Measurements from ENCODE around the gene PLEKHO1.
A peak's percentile ranks its signal among the peaks of the same experiment; 100 is the strongest.

The PLEKHO1 gene

DNA sequence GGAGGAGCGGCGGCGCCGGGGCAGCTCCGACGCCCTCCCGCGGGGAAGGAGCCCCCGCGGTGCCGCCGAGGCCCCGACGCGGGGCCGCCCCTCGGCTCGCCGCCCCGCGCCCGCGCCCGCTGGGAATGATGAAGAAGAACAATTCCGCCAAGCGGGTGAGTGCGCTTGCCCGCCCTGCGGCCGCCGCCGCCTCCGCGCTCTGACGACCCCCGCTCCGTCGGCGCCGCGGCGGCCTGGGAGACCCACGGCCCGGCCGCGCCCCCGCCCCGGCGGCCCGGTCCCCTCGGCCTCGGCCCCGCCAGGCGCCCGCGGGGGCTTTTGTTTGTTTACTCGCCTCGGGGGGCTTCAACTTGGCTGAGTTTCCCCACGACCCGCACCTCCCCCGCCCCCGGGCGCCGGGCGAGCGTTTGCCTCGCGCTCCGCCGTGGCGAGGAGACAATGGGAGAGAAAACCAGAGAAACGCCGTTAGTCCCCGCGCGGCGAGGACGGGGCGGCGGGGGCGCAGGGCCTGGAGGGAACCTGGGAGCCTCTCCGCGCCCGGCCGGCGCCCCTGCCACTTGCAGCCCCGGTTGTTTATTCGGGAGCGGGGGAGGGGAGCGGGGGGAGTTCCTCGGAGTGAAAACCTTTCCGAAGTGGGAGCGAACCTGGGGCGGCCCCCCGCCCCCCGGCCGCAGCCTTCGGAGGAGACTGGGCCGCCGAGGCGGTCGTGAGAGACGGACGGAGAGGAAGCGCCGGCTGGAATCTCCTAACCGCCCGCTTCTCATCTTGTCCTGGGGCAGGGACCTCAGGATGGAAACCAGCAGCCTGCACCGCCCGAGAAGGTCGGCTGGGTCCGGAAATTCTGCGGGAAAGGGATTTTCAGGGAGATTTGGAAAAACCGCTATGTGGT, 661 bp downstream of the PLEKHO1 start:
- no peak for DNase-seq

DNA sequence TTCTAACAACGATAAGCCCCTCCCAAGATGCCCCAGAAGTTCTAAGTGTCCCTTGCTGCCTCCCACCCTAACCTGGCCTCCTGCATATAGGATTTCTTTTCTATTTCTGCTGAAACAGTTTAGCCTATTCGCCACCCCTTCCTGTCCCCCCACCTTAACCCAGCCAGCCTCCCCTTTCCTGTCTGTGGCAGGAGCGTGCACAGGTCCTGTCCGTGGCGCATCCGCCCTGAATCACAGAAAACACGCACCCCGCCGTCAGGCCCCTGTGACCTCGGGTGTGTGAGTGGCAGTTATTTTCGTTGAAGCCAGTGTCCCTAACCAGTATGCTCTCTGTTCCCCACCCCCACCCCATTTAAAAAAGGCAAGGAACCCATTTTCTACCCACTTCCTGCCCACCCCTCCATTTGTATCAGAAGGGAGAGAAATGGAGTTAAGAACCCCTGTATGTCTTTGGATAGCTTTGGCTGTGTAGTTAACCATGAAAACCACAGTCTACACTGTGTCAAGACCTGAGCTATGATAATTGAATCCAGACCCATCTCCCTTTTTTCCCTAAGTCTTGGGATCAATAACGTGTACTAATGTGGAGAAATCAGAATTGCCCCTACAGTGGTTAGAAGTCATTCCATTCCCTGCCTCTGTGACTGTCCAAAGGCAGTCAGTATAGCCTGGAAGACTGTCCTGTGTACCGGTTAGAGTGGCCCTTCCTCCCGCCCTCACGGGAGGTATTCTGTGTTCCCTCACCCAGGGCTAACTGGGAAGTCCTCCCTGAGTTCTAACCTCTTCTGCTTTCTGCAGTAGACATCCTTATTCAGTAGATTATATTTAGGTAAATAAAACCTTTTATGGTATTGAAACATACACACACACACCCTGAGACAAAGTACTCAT, 1.8 kb downstream of the PLEKHO1 start:
- peak; percentile 65 for DNase-seq

DNA sequence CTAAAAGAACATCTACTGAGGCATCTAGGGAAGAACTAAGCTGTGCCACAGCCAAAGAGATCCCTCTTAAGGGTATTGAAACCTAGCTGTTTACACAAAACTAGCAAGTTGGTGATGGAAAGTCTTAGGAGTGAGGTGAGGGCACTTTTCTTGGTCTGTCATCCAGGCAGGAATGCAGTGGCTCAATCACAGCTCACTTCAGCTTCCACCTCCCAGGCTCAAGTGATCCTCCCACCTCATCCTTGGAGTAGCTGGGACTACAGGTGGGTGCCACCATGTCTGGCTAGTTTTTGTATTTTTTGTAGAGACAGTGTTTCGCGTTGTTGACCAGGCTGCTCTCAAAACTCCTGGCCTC, 2.4 kb downstream of the PLEKHO1 start:
- DNase-seq, result no peak

DNA sequence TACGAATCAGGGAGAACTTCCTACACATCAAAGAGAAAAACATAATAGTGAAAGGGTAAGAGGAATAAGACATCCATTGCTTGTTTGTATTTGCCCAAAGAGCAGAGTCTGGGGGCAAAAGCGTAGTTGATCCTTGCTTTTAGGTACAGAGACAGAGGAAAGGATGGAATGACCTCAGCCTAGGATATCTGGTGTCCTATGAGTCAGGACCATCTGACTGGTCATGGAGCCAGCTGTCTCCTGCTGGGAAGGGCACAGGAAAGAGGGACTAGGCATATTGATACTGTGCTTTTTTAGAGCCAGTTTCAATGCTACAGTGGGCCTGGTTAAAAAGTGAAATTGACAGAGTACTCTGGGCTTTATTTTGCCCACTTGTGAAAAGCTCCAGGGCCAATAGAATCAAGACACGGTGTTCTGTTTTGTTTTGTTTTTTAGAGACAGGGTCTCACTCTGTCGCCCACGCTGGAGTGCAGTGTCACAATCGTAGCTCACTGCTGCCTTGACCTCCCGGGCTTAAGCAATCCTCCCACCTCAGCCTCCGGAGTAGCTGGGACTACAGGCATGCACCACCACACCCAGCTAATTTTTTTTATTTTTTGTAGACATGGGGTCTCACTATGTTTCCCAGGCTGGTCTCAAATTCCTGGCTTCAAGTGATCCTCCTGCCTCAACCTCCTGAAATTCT, 3.2 kb downstream of the PLEKHO1 start:
- DNase-seq, result no peak

DNA sequence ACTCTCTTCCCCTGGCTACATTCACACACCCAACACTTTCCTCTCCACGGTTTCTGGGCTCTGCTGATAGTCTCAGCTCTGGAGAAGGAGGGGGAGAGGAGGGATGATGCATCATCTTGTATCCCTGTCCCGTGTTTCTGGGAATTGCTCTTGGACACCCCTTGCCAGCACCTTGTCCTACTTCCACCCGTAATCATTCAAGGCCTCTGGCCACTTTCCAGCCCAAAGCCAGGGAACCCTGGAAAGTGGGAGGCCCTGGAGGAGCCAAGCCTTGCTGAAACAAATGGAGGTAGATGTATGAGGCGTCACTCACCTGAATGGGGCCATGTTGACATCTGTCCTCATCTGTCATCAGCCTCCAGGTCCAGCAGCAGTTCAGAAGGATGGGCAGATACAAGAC, 4.4 kb downstream of the PLEKHO1 start:
- DNase-seq, result no peak

DNA sequence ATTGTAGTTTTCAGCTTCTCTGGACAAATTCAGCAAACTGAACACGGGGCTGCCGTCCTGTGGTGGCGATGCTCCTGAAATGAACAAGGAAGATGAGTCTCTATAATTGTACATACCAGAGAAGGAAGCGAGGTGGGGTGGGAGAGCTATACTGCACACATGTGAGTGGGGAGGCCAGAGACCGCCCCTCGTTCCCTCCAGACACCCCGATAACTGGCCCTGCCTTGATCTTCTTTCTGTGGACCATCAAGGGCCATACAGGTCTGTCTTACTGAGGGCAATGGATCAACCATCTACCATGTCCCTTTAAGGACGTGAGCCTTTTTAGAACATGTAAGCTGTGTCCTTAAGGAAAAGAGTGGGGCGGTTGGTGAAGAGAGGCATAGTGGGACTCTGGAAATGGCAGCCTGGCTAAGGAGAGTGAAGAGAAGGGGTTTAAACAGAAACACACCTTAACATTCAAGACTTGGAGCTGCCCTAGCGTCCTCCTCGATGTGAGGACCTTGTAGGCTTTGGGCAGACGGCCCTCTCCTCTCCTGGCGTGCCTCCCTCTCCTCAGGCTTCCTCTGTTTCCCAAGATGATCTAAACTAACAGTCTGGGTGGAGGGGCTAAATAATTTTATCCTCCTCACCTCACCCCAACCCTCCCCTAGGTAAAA, 5.8 kb downstream of the PLEKHO1 start:
- no peak for DNase-seq

DNA sequence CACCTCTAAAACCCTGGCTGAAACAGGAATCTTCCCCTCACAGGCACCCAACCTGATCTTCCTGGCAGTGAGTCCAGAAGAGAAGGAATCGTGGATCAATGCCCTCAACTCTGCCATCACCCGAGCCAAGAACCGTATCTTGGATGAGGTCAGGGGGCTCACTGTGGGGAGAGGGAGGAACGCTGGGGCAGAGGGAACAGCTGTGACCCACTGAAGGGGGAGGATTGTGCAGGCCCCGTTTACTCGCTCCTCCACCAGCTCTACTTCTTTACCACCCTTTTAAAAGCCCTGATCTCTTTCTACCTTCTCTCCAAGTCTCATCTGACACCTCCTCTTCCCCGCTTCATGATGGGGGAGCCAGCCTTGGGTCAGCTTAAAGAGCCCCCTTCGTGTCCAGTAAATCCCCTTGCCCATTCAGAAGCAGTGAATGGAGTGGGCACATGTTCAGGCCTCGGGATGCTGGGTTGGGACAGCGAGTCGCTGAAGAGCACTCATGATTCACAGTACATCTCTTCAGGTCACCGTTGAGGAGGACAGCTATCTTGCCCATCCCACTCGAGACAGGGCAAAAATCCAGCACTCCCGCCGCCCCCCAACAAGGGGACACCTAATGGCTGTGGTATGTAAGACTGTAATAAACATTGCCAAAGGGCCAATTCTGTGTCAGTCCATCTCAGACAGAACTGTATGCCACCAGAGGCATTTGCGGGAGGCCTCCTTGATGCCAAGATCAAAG, 7.3 kb downstream of the PLEKHO1 start:
- DNase-seq, result no peak

DNA sequence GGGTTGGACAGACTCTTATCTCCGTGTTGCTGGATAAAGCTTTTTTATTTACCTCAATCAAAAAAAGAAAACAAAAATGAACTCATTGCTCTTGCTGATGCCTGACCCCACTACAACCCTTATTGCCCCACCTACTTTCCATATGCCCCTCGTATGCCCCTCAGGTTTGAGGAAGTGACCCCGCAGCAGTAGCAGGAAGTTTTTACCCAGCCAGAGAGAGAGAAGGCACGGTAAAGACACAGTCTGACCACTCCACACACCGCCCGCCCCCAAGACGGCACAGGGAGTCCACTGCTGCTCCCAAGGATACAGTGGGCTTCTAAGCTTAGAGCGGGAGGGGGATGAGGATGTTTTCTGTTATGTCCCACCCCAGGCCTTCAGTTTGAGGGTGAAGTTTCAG, 9.8 kb downstream of the PLEKHO1 start:
- DNase-seq, result no peak

DNA sequence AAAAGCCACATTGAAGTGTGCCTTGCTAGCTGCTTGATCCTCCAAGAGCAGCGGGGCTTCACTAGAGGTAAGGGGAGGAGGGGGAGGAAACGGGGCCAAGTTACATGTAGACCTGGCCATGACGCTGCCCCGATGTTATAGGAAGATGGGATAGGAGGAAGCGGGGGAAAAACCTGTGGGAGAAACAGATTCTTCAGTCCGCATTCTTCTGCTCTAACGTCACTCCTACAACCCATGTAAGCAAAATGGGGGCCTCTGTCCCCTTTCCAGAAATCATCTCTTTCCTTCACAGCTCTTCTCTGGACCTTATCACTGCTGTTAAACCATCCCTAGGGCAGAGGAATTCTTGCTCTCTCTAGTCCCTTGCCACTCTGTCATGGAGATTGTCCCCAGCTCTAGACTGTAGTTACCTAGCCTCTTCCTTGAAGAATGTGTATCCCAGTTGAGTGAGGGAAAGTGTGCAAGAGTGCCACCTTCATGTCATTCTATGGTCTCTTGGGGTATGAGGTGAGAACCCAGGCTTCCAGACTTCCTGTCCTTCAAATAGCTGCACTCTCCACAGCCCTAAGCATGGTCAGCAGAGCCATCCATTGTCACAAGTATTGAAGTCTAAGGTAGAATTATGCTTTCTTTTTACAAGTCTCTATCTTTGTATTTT, 11.4 kb downstream of the PLEKHO1 start:
- DNase-seq, result no peak

DNA sequence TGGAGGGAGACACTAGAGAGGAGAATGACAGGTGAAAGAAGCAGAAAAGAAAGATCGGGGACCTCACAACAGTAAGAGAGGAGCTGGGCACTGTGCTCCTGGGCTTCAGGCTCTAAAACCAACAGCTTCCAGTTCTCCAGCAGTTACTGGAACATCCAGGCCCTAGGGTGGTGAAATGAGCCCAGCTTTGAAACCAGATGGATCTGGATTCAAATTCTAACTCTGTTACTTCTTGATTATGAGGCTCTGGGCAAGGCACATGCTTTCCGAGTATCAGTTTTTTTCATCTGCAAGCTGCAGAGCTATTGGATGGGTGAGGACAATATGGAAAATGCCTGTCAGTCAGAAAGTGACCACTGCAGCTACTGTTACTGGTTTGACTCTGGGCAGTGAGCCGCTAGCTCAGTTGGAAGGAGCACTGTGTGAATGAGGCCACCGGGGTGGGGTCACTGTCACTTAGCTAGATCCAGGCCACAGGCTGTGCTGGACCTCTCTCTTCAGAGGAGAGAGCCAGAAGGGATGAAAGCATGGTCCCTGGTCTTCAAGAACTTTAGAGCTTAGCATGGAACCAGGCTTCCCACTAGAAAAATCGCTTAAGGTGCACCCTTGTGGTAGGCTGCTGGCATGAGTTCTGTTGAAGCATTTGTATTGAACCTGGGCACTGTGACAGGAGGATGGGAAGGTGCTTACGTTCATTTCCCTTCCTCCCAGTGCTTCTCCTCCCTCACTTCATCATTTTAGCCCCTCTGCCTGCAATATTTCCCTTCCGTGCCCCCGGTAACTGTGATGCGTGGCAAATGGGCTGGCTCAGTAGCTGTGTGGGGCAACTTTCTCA, 12.2 kb downstream of the PLEKHO1 start:
- DNase-seq, result no peak

DNA sequence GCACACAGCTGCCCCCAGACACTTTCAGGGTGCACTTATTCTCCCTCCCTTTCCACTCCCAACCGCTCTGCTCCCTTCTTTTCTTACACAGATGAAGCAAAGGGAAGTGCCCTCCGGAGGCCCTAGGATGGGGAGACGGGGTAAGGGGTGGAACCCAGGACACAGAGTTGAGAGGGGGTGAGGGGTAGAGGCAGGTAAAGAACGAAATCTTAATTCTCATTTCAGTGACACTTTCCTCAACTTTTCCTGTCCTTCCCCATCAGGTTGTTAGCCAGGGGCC, 12.8 kb downstream of the PLEKHO1 start:
- DNase-seq, result no peak

DNA sequence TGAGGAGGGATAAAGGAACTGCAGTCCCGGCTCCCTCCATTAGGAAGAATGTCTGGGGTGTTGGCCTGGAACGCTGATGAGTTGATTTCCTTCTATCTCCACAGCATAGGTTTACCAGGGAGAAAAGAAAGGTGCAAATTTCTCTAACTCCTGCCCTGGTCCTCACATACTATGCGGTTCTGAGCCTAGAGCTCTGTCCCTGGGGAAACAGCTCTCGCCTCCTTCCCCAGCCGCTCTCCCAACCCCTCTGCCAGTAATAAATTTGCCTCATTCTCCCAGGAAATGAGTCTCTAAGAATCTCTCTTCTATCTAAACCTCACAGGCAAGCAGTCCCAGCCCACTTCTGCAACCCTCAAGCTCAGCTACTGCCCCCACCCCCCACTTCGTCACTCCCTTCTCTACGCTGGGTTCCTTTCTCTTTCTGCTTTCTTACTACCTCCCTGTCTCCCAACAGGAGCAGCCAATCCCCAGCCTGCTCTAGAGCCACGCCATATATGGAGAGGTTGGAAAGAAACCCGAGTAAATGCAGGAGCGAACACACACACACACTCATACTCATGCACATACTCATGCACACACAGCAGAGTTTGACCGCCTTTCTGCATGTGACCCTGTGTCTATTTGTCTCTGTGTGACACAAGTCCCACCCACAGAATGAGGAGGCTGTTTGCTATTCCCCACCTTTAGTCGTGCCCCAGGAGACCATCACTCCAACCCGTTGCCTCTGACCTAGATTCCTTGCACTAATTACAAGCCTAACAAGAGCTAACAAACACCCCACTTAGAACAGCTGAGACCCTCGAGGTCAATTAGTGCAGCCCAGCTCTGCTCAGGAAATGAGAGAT, 13.4 kb downstream of the PLEKHO1 start:
- no peak for DNase-seq

DNA sequence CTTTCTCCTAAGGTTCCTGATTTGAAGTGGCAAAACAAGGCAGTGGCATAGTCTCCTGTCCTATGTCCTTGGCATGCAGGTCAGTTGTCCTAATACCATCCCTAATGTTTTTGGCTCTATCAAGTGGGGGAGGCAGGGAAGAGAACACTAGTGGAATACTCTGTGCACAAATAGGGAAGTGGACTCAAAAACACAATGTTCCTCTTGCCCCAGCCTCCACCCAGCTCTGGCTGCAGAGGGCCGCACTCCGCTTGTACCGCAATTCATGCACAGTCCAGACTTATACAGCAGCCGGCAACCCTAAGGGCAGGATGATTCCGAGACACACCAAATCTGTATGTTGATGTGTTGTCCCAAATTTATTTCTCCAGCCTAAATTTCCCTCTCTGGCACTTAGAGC, 14.5 kb downstream of the PLEKHO1 start:
- DNase-seq, result no peak

DNA sequence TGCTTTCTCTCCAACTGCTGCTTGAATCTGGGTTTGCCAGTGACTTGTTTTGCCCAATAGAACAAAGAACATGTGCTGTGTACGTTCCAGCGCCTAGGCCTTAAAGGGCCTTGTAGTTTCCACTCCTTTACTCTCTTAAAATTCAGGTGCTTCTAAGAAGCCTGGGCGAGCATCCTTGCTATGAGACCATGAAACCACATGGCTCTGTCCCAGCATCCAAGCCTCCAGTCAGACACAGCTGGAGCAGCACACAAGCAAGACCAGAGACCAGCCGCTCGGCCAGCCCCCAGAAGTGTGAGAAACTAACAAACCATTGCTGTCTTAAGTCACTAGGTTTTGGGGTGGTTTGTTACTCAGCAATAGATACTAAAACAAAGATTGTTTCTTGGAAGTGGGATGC, 15.1 kb downstream of the PLEKHO1 start:
- DNase-seq, result no peak

DNA sequence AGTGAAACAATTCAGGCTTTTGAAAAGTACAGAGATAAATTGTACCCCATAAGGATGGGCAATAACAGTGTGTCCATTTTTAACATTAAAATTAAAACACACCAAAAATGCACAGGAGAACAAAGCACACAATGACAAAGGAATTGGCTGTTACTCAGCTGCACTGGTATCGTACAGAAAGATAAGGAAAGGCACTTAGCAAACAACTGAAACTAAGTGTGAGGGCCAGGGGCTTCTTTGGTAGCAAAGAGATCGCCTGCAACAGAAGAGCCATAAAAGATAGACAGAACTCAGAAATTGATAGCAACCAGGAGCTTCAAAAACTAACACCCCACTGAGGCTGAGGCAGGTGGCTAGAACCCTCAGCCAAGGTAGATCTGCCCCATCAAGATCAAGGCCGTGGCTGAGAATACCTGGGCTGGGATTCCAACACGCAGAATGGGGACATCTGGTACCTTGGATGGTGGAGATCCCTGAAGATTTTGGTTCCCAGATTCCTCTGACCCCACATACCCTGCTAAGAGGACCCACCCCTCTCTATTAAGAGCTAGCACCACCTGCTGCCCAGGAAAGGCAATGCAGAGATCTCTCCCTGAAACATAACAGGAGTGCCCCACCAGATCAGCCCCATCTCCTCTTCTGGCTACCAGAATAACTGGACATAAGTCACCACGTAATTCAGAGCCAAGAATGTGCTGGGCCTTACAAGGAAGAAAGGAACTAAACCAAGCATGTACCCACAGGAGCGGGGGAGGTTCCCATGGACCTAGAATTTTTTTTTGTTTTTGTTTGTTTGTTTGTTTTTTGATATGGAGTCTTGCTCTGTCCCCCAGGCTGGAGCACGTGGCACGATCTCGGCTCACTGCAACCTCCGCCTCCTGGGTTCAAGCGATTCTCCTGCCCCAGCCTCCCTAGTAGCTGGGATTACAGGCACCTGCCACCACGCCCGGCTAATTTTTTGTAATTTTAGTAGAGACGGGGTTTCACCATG, 16.2 kb downstream of the PLEKHO1 start:
- DNase-seq, result no peak

DNA sequence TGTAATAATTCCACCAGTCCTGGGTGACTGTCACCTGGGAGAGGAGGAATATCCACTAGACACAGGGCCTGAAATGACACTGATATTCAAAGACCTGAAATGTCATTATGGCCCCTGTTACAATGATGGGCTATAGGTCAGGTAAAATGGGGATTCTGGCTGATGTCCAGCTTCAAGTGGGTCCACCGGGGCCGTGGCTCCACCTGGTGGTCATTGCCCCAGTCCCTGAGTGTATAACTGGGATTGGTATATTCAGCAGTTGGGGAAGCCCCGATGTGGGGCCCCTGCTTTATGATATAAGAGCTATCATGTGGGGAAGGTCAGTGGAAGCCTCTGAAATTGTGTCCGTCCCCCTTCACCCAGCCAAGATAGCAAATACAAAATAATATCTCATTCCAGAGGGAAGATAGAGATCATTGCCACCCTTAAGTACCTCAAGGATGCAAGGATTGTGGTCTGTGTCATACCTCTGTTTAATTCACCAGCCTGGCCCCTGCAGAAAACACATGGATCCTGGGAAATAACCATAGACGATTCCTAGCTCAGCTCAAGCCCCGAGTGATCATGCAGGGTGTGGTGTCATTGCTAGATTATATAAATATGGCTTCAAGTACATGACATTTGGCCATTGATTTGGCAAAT, 19.4 kb downstream of the PLEKHO1 start:
- peak; percentile 61 for DNase-seq

DNA sequence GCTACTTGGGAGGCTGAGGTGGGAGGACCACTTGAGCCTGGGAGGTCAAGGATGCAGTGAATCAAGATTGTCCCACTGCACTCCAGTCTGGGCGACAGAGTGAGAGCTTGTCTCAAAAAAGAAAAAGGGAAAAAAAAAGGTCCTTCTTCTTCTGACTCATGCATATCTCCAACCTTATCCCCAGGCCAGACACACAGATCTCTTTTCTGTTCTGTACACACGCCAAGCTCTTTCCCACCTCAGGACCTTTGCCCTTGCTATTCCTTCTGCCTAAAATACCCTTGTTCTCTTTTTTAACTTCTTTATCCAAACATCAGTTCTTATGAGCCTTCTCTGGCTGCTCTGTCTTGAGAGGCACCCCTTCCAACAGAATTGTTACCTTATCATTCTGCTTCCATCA, 22.1 kb downstream of the PLEKHO1 start:
- no peak for DNase-seq

DNA sequence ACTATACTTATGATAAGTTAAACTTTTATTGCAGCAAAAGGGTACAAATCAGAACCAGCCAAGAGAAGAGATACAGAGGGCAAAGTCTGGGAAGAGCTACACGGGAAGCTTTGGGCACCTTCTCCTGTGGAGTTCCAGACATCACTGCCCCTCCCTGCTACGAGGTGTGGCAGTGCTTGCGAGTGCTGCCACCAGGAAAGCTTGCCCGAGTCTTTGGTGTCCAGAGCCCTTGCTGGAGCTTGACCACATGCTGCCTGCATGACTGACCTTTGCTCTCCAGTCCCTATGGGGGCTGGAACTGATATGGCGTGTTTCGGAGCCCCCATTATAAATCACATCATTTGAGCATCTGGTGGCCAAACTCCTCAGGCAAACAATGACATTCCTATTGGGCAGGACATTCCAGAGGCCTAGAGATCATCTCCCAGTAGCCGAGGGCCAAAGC, 23.4 kb downstream of the PLEKHO1 start:
- DNase-seq, result no peak
